ENCODE results near the gene TNFSF11. TPM values are rescaled to one million over a fixed set of nuclear protein-coding genes. Genes with fewer than 3 reads are reported as not detected.

TNFSF11 gene, protein sequence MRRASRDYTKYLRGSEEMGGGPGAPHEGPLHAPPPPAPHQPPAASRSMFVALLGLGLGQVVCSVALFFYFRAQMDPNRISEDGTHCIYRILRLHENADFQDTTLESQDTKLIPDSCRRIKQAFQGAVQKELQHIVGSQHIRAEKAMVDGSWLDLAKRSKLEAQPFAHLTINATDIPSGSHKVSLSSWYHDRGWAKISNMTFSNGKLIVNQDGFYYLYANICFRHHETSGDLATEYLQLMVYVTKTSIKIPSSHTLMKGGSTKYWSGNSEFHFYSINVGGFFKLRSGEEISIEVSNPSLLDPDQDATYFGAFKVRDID
- total RNA-seq: 1 to 10 TPM in 1 of 2 donors, under 1 TPM in 1; 0.33 to 2.1 TPM

DNA sequence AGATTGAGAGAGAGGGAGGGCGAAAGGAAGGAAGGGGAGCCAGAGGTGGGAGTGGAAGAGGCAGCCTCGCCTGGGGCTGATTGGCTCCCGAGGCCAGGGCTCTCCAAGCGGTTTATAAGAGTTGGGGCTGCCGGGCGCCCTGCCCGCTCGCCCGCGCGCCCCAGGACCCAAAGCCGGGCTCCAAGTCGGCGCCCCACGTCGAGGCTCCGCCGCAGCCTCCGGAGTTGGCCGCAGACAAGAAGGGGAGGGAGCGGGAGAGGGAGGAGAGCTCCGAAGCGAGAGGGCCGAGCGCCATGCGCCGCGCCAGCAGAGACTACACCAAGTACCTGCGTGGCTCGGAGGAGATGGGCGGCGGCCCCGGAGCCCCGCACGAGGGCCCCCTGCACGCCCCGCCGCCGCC lies at the start of gene TNFSF11:
Gene TNFSF11 (plus strand): TSS at position 142 of the 400 bp plus-strand sequence. CDS start 152 bp downstream, at position 294.

Other genes with a start within 250 kb of the TNFSF11 start
- gene FAM216B, start 207.4 kb downstream of the TNFSF11 start, total RNA-seq: not detected